ENCODE results near the gene FHIT. TPM values are rescaled to one million over a fixed set of nuclear protein-coding genes. Genes with fewer than 3 reads are reported as not detected.

The FHIT gene
- total RNA-seq, 2 donors from 2014 or later: 6.8 to 12.3 TPM

GRCh38 chr3:61172203-61172602, 79.0 kb downstream of the FHIT start:
- Mint-ChIP-seq H3K27ac (no peak overlapping the region), H3K9me3 (no peaks in the 10 kb centered on the region), H3K4me1 (peaks cover 13% of the 10 kb centered on the region), H3K27me3 (ENCODE audit: insufficient read depth) (no peaks in the 10 kb centered on the region), H3K4me3 (no peak overlapping the region), H3K36me3 (ENCODE audit: low read depth) (peaks cover 2% of the 10 kb centered on the region)
- Histone ChIP-seq H3K9me3 (ENCODE audit: control insufficient read depth, low read length) (no peaks in the 10 kb centered on the region), H3K4me1 (ENCODE audit: control insufficient read depth, insufficient read depth, low read length) (no peaks in the 10 kb centered on the region), H3K9ac (ENCODE audit: extremely low read depth, low read length, poor library complexity, severe bottlenecking) (no peak overlapping the region), H3K36me3 (ENCODE audit: control insufficient read depth, insufficient read depth, low read length) (no peaks in the 10 kb centered on the region), H3K27me3 (ENCODE audit: control insufficient read depth, insufficient read depth, low read length, poor library complexity, severe bottlenecking) (no peaks in the 10 kb centered on the region), H3K27ac (ENCODE audit: low read depth, low read length) (no peak overlapping the region), H3K4me3 (ENCODE audit: low read length) (no peak overlapping the region)
- no peak for TF ChIP-seq CTCF (conservative IDR thresholded peaks at IDR 0.05)
- no peak for DNase-seq
- WGBS, 2 experiments (ENCODE audit: insufficient coverage in 1 of 2, insufficient read length in 1 of 2): 100% methylated on average over 1 of the region's 1 CpG; no CpG with 5 or more reads in 1 of the 2 experiments

- Histone ChIP-seq H3K4me3 (ENCODE audit: low read length) (no peak overlapping the region), H3K9ac (ENCODE audit: extremely low read depth, low read length, poor library complexity, severe bottlenecking) (no peak overlapping the region), H3K36me3 (ENCODE audit: control insufficient read depth, insufficient read depth, low read length) (no peaks in the 10 kb centered on the region), H3K4me1 (ENCODE audit: control insufficient read depth, insufficient read depth, low read length) (no peaks in the 10 kb centered on the region), H3K9me3 (ENCODE audit: control insufficient read depth, low read length) (no peaks in the 10 kb centered on the region), H3K27ac (ENCODE audit: low read depth, low read length) (no peak overlapping the region), H3K27me3 (ENCODE audit: control insufficient read depth, insufficient read depth, low read length, poor library complexity, severe bottlenecking) (no peaks in the 10 kb centered on the region)
- Mint-ChIP-seq H3K4me3 (no peak overlapping the region), H3K4me1 (peaks cover 13% of the 10 kb centered on the region), H3K36me3 (ENCODE audit: low read depth) (peaks cover 7% of the 10 kb centered on the region), H3K27ac (no peak overlapping the region), H3K9me3 (peaks cover 10% of the 10 kb centered on the region), H3K27me3 (ENCODE audit: insufficient read depth) (no peaks in the 10 kb centered on the region)
- no peak for DNase-seq
- 95 to 100% methylated on average over 1 to 2 of the region's 2 CpGs for WGBS, 2 experiments (ENCODE audit: insufficient coverage in 1 of 2, insufficient read length in 1 of 2)
- no peak for TF ChIP-seq CTCF (conservative IDR thresholded peaks at IDR 0.05)
Observed at GRCh38 chr3:61169621-61170251, 81.5 kb downstream of the FHIT start.

- TF ChIP-seq CTCF (conservative IDR thresholded peaks at IDR 0.05): no peak
- H3K27me3 Mint-ChIP-seq (ENCODE audit: insufficient read depth): no peaks in the 10 kb centered on the region
- no peak overlapping the region for H3K4me3 Mint-ChIP-seq
- peaks cover 13% of the 10 kb centered on the region for H3K4me1 Mint-ChIP-seq
- Histone ChIP-seq H3K9ac (ENCODE audit: extremely low read depth, low read length, poor library complexity, severe bottlenecking) (no peak overlapping the region), H3K27me3 (ENCODE audit: control insufficient read depth, insufficient read depth, low read length, poor library complexity, severe bottlenecking) (no peaks in the 10 kb centered on the region), H3K9me3 (ENCODE audit: control insufficient read depth, low read length) (no peaks in the 10 kb centered on the region), H3K36me3 (ENCODE audit: control insufficient read depth, insufficient read depth, low read length) (no peaks in the 10 kb centered on the region), H3K4me1 (ENCODE audit: control insufficient read depth, insufficient read depth, low read length) (no peaks in the 10 kb centered on the region), H3K4me3 (ENCODE audit: low read length) (no peak overlapping the region), H3K27ac (ENCODE audit: low read depth, low read length) (no peak overlapping the region)
- peaks cover 9% of the 10 kb centered on the region for H3K36me3 Mint-ChIP-seq (ENCODE audit: low read depth)
- 82 to 91% methylated on average over 3 of the region's 3 CpGs for WGBS, 2 experiments (ENCODE audit: insufficient coverage in 1 of 2, insufficient read length in 1 of 2)
- H3K27ac Mint-ChIP-seq: no peak overlapping the region
- no peak for DNase-seq
- peaks cover 12% of the 10 kb centered on the region for H3K9me3 Mint-ChIP-seq
Observed at GRCh38 chr3:61168286-61168685, 83.0 kb downstream of the FHIT start.
